IMR-90 (cell line): ENCODE measurements around the gene COG7. TPM values are rescaled to one million over a fixed set of nuclear protein-coding genes. Genes with fewer than 3 reads are reported as not detected.

ENCODE experiments used
- ATAC-seq: fragments of 200-7000 bp; cut with Tn5 transposase; 2 replicates; pipeline ENCODE4 v1.9.1; 2020; ENCODE audit warnings: low read depth, mild to moderate bottlenecking, moderate library complexity
- BruUV-seq: library from RNA; stranded (reverse); fragments of 400-500 nt; replicated peaks from 2 replicates; lab custom pipeline; 2021; lab: Mats Ljungman, UMichigan
- CTCF ChIA-PET: fragments of 300-600 bp; formaldehyde crosslinking; extraction: SDS; loops from one replicate; lab custom pipeline; 2021; ENCODE audit warnings: antibody characterized with exemption; lab: Yijun Ruan, JAX
- POLR2A ChIA-PET: fragments of 300-600 bp; sonication (Branson Sonifier 250); formaldehyde crosslinking; loops from one replicate; lab custom pipeline; 2022; ENCODE audit warnings: antibody characterized with exemption; ENCODE audit not compliant: unreplicated experiment; lab: Charles Lee
- DNase-seq: peaks from one replicate; pipeline ENCODE4 v3.0.0; 2013
- H2AFZ ChIP-seq: replicated peaks from 2 replicates; pipeline ENCODE3; 2013; ENCODE audit warnings: low read length, mild to moderate bottlenecking; ENCODE audit not compliant: poor library complexity
- H2AK5ac ChIP-seq: 2 replicates; pipeline ENCODE4 v1.6.1; 2013; ENCODE audit warnings: low read depth, low read length, inconsistent platforms
- H2AK9ac ChIP-seq: replicated peaks from 2 replicates; pipeline ENCODE3; 2013; ENCODE audit warnings: mild to moderate bottlenecking, low read depth, low read length, moderate library complexity; ENCODE audit not compliant: poor library complexity
- H2BK120ac ChIP-seq: 2 replicates; pipeline ENCODE4 v1.6.1; 2013; ENCODE audit warnings: low read depth, low read length, inconsistent platforms
- H2BK15ac ChIP-seq: 3 replicates; pipeline ENCODE4 v1.6.1; 2013; ENCODE audit warnings: low read depth, low read length, inconsistent platforms
- H2BK20ac ChIP-seq: 2 replicates; pipeline ENCODE4 v1.6.1; 2013; ENCODE audit warnings: low read depth, mild to moderate bottlenecking, inconsistent platforms, low read length, moderate library complexity
- H2BK5ac ChIP-seq: 2 replicates; pipeline ENCODE4 v1.6.1; 2013; ENCODE audit warnings: mild to moderate bottlenecking, low read depth, low read length, inconsistent platforms; ENCODE audit not compliant: poor library complexity, severe bottlenecking
- H3K14ac ChIP-seq: replicated peaks from 2 replicates; pipeline ENCODE4 v1.6.1; 2013; ENCODE audit warnings: low read depth, low read length, inconsistent platforms
- H3K18ac ChIP-seq: 2 replicates; pipeline ENCODE4 v1.6.1; 2013; ENCODE audit warnings: low read depth, low read length, control low read depth
- H3K23ac ChIP-seq: 2 replicates; pipeline ENCODE4 v1.6.1; 2013; ENCODE audit warnings: low read depth, low read length, inconsistent platforms
- H3K27ac ChIP-seq: 2 replicates; pipeline ENCODE4 v1.5.1; 2013; ENCODE audit warnings: mild to moderate bottlenecking, control low read depth, low read length; ENCODE audit not compliant: insufficient read depth
- H3K27me3 ChIP-seq: 2 replicates; pipeline ENCODE4 v1.6.1; 2013; ENCODE audit warnings: low read length; ENCODE audit not compliant: control insufficient read depth, insufficient read depth
- H3K36me3 ChIP-seq: 2 replicates; pipeline ENCODE4 v1.6.1; 2013; ENCODE audit warnings: low read length, mixed read lengths; ENCODE audit not compliant: control insufficient read depth, insufficient read depth
- H3K4ac ChIP-seq: 2 replicates; pipeline ENCODE4 v1.6.1; 2013; ENCODE audit warnings: low read depth, low read length, inconsistent platforms
- H3K4me1 ChIP-seq: 2 replicates; pipeline ENCODE4 v1.6.1; 2013; ENCODE audit warnings: low read length, mixed read lengths; ENCODE audit not compliant: control insufficient read depth, insufficient read depth
- H3K4me2 ChIP-seq: 2 replicates; pipeline ENCODE4 v1.6.1; 2013; ENCODE audit warnings: low read depth, mild to moderate bottlenecking, control low read depth, low read length, moderate library complexity
- H3K4me3 ChIP-seq: 2 replicates; pipeline ENCODE4 v1.5.1; 2013; ENCODE audit warnings: low read depth, mild to moderate bottlenecking, control low read depth, low read length, moderate library complexity; ENCODE audit not compliant: insufficient read depth
- H3K56ac ChIP-seq: 2 replicates; pipeline ENCODE4 v1.6.1; 2013; ENCODE audit warnings: low read length, inconsistent platforms; ENCODE audit not compliant: insufficient read depth; ENCODE audit errors: extremely low read depth
- H3K79me1 ChIP-seq, 2 experiments: 2 replicates each; pipeline ENCODE4 v1.6.1; 2013; ENCODE audit warnings: low read length in 2 of 2, inconsistent platforms in 1 of 2, low read depth in 1 of 2
- H3K9ac ChIP-seq: 2 replicates; pipeline ENCODE4 v1.6.1; 2013; ENCODE audit warnings: low read depth, low read length, control low read depth
- H3K9me1 ChIP-seq: 2 replicates; pipeline ENCODE4 v1.6.1; 2013; ENCODE audit warnings: low read length, inconsistent platforms; ENCODE audit not compliant: insufficient read depth
- H3K9me3 ChIP-seq: 2 replicates; pipeline ENCODE4 v1.6.1; 2013; ENCODE audit warnings: low read length; ENCODE audit not compliant: control insufficient read depth, insufficient read depth
- H4K20me1 ChIP-seq: 2 replicates; pipeline ENCODE4 v1.6.1; 2013; ENCODE audit warnings: low read length, inconsistent platforms; ENCODE audit not compliant: insufficient read depth
- H4K5ac ChIP-seq: 2 replicates; pipeline ENCODE4 v1.6.1; 2013; ENCODE audit warnings: mild to moderate bottlenecking, low read depth, low read length, control low read depth
- H4K8ac ChIP-seq, 2 experiments: 2 replicates each; pipeline ENCODE4 v1.6.1; 2013; ENCODE audit warnings: low read depth in 2 of 2, low read length in 2 of 2, control low read depth in 1 of 2, inconsistent platforms in 1 of 2
- H4K91ac ChIP-seq: 2 replicates; pipeline ENCODE4 v1.6.1; 2013; ENCODE audit warnings: low read depth, low read length, inconsistent platforms; ENCODE audit not compliant: insufficient read depth
- CEBPB ChIP-seq: IDR thresholded peaks from 2 replicates; pipeline ENCODE4 v1.6.1; 2012; ENCODE audit warnings: low read depth, low read length, improper control_type of control experiment
- CTCF ChIP-seq: conservative IDR thresholded peaks from 2 replicates; pipeline ENCODE4 v1.5.1; 2012; ENCODE audit warnings: mild to moderate bottlenecking, low read depth, low read length, improper control_type of control experiment
- WGBS, 2 experiments: methylation state at CpG; one replicate each; pipeline versions ENCODE4 v1.1.5 to v1.1.7; 2013; ENCODE audit warnings: missing lambda C conversion rate in 2 of 2; ENCODE audit not compliant: insufficient read length in 1 of 2; ENCODE audit errors: extremely low coverage in 2 of 2; 5-methylcytosine and 5-hydroxymethylcytosine counted together
- dilution Hi-C: fragments of 300-500 bp; cut with HindIII; formaldehyde crosslinking; loops from one replicate; pipeline ENCODE4 v1.14.3; 2018; ENCODE audit warnings: low sequenced_read_pairs; ENCODE audit not compliant: unreplicated experiment
- in situ Hi-C: fragments of 300-500 bp; cut with MboI; formaldehyde crosslinking; loops from 3 replicates; pipeline ENCODE4 v1.14.3; 2019; ENCODE audit warnings: low sequenced_read_pairs, inconsistent platforms, mixed read lengths
- intact Hi-C: fragments of 100-400 bp; cut with micrococcal nuclease; formaldehyde crosslinking; loops from 2 replicates; pipeline ENCODE4 v1.10.0; 2022
- polyA plus RNA-seq, 3 experiments: library from polyadenylated mRNA; depleted of rRNA; stranded (reverse); fragments of >200 nt; gene quantifications; 2 replicates each; pipeline ENCODE4 v1.2.3, GENCODE V29; 2012; ENCODE audit warnings: low replicate concordance in 1 of 3
- total RNA-seq: library from RNA; depleted of rRNA; stranded (reverse); fragments of >200 nt; gene quantifications from 2 replicates; pipeline ENCODE4 v1.2.3, GENCODE V29; 2012

The COG7 gene
- total and polyA plus RNA-seq, 2 of the 4 experiments (the other 2 are of a cell fraction) = 28.5 to 43.7 TPM

- no peaks in the 10 kb centered on the region for H3K9me1 ChIP-seq
- intact Hi-C loops (no loop called here), dilution Hi-C loops (no loop called here), in situ Hi-C loops (no loop called here)
- no peak overlapping the region for H2AFZ ChIP-seq
- H3K56ac ChIP-seq = no peak overlapping the region
- no peak overlapping the region for H2BK5ac ChIP-seq
- H3K4me1 ChIP-seq = peaks cover 3% of the 10 kb centered on the region; the same call in 1 of the 2 replicates
- H3K4me3 ChIP-seq = no peak overlapping the region
- TF ChIP-seq CEBPB (no peak), CTCF (no peak)
- H3K18ac ChIP-seq = no peak overlapping the region
- no peaks in the 10 kb centered on the region for H3K27me3 ChIP-seq
- ChIA-PET POLR2A (no interaction called here), CTCF (no interaction called here)
- no TSS peak for BruUV-seq
- H3K36me3 ChIP-seq = peaks cover 45% of the 10 kb centered on the region
- no peak overlapping the region for H2AK9ac ChIP-seq
- H2AK5ac ChIP-seq = no peak overlapping the region
- H2BK120ac ChIP-seq = no peak overlapping the region
- no peak overlapping the region for H2BK15ac ChIP-seq
- H3K9me3 ChIP-seq = no peaks in the 10 kb centered on the region
- no peak overlapping the region for H4K5ac ChIP-seq
- no peak overlapping the region for H3K14ac ChIP-seq
- H4K8ac ChIP-seq = no peak overlapping the region
- H2BK20ac ChIP-seq = no peak overlapping the region
- H4K91ac ChIP-seq = no peak overlapping the region
- H3K9ac ChIP-seq = no peak overlapping the region
- no peaks in the 10 kb centered on the region for H4K20me1 ChIP-seq
- ATAC-seq (no peak), DNase-seq (no peak)
- no peak overlapping the region for H3K23ac ChIP-seq
- H3K4ac ChIP-seq = no peak overlapping the region
- no peak overlapping the region for H3K27ac ChIP-seq
- no peak overlapping the region for H3K4me2 ChIP-seq
- no CpG with 5 or more reads among the region's 1 CpG for WGBS, 2 experiments
- H3K79me1 ChIP-seq = no peaks in the 10 kb centered on the region
Observed at GRCh38 chr16:23476289-23476688, 23.3 kb upstream of the COG7 start.
